CD1c-positive myeloid dendritic cell (primary cell): Measurements from ENCODE around the gene CDKL5.
A peak's percentile ranks its signal among the peaks of the same experiment; 100 is the strongest.

ENCODE experiments used
- DNase-seq: peaks from one replicate; pipeline ENCODE4 v3.0.0-alpha.2; 2016; ENCODE audit errors: extremely low spot score

CDKL5 gene

DNA sequence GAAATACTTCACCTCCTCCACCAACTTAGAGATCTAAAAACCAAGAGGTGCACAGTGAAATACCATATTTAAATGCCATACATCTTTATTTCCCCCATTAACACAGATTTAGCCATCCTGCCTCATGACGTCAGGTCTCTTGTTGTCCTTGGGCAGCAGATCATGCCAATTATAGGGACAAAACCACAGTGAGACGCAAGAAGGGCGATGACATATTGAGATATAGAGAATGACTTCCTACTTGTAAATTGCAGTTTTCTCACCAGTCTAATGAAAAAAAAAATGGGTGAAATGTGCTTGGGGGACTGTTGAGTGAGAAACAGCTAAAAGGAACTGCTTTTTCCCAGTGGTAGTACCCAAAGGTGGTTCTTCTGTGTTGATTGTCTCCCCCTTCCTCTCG, 222.2 kb downstream of the CDKL5 start:
- no peak for DNase-seq

DNA sequence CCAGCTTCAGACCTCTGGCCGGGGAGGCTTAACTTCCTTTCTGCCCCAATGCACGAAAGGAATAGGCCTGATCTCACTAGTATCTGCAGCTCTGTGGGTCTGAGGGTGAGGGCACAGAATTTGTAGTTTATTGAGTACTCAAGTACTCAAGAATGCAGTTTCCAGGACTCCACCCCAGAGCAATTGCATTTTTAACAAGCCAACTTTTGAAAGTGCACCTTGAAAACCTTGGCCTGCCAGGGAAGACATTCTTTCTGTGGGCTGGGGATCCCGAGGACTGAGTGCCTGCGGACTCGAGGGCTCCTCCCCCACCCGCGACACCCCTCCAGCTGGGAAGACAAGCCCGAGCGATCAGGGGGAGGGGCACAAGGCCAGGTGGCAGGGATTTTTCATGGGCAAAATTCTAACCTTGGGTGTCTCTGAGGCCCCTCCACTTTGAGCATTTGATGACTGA, 224.1 kb downstream of the CDKL5 start:
- DNase-seq: no peak

DNA sequence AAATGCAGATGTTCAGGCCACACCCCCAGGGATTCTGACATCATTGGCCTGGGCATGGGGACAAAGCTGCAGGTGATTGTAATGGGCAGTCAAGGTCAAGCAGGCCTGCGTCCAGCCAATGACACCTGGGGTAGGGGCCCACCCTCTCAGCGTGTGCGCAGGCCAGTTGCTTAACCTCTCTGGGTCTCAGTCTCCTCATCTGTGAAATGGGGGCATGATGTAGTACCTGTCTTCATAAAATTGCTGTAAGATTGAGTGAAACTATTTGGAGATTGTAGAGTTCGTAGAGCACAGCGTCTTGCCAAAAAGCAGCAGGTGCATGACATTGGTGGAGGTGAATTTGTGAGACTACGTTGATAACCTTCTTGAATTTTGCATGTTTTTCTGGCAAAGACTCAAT, 225.3 kb downstream of the CDKL5 start:
- no peak for DNase-seq

DNA sequence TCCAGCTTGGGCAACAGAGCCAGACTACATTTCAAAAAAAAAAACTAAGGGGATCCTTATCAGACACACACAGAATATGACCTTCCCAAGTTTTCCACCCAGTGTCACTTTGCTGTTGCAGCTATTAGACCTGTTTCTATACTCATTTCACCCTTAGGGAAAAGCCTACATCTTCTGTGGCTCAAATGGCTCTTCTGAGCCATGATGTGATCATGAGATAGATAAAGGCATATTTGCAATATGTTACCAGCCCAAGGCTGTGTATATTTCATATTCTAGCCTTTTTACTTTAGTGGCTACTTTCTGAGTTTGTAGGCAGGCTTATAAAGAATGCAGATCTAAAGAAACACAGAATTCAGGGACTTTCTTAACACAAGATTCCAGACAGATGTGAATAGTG, 227.2 kb downstream of the CDKL5 start:
- DNase-seq: no peak

DNA sequence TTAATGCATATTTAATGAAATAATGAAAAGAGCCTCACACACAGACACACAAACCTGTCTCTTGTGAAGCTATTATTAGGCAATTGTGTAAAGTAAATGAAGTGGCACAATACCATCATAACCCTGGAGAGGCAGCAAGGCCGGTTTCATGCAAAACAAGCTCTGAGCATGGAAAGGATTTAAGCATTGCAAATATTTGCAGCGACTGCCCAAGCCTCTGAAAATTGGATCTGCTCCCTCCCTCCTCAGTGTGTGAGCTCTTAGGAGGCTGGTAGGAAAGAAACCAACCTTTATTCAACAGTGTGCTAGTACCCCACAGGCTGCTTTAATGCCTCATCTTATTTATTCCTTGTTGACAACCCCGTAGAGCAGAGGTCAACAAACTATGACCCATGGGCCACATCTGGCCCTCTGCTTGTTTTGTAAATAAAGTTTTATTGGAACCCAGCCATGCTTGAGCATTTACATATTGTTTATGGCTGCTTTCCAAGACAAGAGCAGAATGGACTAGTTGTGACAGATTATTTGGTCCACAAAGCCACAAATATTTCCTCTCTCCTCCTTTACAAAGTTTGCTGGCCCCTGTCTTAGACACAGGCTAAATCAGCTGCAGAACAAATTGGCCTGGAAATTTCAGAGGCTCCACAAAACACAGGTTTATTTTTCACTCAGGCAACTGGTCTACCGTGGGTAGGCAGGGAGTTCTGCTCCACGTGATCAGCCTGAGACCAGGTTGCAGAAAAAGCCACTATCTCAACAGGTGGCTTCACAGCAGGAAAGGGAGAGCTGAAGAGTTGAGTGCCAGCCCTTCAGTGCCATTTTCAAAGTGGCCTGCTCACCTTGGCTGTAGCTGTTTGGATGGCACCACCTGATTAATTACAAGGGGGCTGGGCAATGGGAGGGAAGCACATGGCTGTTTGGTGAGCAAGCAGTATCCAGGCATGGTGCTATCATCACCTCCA, 229.7 kb downstream of the CDKL5 start:
- no peak for DNase-seq

DNA sequence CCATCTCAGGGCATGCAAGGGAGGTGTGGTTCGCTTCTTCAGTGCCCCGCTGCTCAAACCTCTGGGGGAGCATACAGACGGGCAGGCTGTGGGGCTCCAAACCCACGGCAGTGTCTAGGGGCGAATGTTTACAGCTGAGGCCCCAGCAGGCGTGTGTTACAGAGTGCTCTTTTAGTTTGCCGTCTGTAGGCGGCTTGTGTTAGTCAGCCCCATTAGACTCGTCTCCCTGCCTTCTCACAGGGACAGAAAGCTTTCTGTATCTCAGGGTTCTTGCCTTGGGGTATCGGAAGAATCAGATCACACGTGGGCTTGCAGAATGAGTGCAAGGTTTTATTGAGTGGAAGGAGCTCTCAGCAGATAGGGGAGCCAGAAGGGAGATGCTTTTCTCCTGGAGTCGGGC, 235.9 kb downstream of the CDKL5 start:
- no peak for DNase-seq

DNA sequence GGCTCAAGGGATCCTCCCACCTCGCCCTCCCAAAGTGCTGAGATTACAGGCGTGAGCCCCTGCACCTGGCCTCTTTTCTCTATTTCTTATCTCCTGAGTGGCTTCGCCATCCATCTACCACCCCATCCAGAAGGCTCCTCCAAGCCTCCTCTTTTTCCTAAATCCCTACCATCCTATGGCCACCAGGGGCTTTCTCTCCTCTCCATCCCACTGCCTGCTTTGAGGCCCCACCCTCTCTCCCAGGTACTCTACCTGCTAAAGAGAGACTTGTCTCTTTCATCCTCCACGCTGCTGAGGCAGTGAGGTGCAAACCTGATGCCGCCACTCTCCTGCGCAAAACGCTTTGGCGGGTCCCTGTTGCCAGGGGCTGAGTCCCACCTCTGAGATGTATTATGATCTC, 239.5 kb downstream of the CDKL5 start:
- no peak for DNase-seq

DNA sequence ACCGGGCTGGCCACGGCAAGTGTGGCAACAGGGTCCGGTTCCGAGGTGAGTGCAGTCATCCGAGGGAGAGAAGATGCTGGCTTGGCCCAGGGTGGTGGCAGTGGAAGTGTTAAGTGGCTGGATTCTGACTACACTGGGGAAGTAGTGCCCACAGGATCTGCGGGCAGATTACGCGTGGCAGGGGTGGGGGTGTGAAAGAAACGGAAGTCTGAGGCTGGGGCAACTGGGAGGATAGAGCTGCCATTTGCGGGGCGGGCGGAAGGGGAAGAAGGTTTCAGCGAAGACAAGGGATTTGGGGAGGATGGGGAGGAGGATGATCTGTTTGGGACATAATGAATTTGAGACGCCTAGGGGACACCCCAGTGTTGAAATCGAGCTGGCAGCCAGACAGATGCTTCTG, 241.2 kb downstream of the CDKL5 start:
- peak; percentile 54 for DNase-seq

DNA sequence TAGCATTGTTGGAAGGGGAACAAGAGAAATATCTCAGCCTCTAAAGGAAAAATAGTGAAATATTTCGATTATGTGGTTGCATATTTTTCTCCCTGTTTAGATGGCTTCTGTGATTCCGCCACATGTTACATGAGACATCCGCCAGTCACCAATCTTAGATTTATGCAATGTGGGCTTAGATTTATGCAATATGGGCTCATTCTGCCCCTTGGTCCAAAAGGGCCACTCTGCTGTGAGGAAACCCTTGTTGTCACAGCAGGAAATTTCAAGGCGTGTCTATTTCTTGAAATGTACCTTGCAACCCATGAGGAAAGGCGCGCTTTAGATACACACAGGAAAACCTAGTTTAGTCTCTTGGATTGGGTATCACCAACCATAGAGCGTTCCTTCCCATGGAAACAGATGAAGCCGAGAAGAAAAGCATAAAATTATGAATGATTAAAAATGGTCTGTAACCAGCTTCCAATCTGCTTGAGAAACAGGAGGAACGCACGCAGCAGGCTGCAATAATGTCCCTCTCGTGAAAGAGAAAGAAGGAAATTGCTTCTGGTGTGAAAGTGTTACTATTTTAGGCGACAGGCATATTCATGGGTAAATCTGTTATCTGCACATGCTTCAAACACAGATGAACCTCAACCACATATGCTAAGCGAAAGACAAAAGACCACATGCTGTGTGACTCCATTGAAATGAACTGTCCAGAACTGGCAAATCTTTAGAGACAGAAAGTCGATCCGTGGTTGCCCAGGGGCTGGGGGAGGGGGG, 242.8 kb downstream of the CDKL5 start:
- DNase-seq: no peak

DNA sequence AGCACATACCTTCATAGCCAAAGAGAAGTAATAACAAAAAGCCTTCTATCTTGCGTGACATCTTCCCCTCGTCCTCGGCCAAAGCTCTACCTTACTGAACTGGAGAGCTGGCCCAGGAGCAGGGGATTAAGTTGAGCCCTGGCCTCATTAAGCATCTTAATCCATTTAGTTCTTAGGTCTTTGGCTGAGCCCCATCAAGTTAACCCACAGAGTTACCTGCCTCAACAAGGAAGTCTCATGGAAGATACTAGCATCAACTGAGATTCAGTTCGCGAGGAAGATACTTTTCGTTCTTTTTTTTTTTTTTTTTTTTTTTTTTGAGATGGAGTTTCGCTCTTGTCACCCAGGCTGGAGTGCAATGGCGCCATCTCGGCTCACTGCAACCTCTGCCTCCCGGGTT, 246.6 kb downstream of the CDKL5 start, which contains the start of gene RS1:
TSS of gene RS1 (minus strand) at position 101 of the 400 bp plus-strand sequence. CDS start at position 61, 40 bp downstream.
- no peak for DNase-seq

DNA sequence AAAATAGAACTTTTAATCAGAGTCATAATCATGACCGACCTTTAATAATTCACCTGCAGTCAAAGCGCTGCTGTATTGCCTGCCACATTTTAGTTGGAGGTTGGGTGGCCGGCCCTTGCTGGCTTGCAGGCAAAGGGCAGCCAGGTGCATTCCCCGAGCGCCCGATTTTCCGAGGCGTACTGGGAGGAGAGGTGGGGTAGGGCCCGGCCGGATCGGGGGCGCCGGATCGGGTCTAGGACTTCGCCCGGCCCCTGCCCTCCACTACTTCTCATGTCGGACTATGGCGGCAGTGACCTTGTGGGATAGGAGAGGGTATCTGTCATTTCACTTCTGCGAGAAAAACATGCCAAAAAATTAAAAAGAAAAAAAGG, 249.0 kb downstream of the CDKL5 start:
- DNase-seq: no peak

DNA sequence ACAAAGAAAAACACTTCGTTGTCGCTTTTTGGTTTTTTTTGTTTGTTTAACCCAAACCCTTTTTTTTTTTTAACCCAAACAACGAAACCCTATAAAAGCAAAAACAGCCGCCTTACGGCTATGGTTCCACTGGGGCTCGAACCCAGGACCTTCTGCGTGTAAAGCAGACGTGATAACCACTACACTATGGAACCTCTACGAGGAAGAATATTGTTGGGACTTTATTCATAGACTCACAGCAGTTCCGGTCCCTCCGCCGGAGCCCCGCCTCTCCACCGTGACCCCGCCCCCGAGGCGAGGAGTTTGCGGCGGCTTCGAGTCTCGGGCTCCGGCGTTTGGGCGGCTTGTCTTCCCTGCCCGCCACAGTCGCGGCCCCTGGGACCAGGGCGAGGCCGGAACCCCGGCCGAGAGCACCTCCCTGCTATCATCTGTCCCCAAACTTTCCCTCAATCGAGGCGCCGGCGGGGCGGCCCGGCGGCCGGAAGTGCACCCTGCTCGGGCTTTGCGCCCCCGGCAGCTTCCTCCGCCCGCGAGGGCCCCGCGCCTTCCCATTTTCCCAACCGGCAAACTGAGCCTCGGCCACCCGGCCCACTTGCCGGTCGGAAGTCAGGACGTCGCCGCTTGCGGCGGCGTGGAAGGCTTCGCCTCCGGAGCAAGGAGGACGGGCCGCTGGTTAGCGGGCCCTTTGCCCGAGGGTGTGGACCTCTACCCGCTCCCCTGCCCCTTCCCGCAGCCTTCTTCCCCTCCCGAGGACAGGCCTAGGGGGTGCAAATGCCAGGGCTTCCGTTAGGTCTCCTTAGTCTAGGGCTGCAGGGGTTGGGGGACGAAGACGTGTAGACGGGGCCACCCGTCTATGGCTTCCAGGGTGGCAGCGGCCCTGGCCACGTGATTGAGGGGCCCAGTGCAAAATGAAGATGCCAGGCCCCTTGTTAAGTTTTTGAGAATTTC, 249.7 kb downstream of the CDKL5 start:
- peak; percentile 88 for DNase-seq

DNA sequence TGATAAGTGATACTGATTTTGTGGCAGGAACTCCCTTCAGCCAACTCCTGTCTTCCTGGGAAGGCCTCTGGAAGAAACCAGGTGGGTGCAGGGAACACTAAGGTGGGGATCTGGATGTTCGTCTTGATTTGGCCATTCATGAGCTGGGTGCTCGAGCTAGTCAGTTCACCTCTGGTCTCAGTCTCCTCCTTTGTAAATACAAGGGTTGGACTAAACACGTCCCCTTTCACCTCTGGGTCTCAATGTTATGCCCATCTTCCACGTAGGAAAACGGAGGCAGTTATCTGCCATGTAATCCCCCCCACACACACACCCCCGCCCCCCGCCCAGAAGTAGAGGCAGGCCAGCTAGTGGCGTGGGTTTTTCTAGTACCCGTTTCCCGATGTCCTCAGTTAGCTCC, 250.6 kb downstream of the CDKL5 start:
- no peak for DNase-seq

DNA sequence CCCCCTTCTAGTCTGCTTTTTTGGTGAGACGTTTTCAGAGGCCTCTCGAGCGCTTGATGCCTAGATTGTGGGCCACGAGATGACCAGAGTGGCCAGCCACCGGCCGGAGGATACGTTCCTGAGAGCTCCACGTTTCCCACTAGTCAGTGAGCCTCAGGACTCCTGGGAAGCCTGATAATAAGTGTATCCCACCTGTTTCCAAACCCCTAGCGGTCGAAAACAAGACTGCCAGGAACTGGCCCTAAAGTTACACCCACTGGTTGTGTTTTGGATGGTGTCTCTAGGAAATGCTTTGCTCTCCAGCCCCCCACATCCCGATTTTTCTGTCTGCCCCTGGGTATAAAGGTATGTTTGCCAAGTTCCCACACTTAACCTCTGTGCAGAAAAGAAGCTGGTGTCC, 251.1 kb downstream of the CDKL5 start:
- DNase-seq: no peak

DNA sequence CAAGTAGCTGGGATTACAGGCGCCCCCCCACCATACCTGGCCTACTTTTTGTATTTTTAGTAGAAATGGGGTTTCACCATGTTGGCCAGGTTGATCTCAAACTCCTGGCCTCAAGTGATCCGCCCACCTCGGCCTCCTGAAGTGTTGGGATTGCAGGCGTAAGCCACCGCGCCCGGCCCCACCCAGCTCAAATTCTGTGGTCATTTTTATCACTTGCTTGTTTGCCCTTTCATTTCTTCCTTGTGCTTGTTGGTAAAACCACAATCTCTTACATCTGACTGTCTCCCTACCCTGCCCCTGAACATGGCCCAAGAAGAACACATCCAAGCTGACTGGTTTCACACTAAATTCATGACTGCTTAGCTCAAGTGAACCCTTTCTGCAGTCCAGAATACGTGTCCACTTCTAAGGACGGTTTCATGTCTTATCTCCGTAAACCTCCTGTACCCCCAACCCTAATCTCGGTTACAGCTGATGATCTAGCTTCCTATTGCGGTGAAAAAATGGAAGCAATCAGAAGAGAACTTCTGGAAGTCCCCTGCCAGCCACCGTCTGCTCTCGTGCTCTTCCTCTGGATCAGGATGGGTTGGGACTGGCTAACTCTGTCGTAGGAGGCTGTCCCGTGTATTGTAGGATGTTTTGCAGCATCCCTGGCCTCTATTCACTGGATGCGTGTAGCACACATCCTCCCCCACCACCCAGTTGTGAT, 251.9 kb downstream of the CDKL5 start:
- DNase-seq: no peak

DNA sequence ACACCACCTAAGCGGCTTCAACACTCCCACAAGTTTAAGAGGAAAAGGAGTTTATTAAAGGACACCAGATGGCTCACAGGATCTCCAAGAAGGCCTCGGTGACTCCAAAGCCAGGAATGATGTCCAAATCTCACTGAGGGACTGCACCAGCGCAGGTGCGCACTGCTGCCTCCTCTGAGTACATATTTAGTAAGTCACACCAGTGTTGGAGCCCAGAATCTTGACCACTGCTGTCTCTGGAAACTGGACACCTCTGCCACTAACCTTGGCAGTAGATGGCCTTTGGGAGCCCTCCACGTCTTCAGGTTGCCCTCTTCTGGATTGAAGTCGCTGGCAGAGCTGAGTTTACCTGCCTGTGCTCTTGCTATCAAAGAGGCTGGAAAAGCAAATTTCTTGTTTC, 256.6 kb downstream of the CDKL5 start:
- no peak for DNase-seq

DNA sequence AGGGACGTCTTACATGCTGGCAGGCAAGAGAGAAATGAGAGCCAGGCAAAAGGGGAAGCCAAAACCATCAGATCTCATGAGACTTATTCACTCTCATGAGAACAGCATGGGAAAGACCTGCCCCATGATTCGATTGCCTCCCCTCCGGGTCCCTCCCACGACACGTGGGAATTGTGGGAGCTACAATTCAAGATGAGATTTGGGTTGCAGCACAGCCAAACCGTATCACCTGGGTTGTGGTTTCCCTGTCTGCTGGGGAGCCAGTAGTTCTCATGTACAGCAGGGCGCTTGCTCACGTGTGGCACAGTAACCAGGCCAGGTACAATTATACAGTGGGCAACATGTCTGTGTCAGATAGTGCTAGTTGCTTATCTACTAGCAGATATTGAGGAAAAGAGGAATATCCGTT, 257.6 kb downstream of the CDKL5 start:
- peak; percentile 9 for DNase-seq

DNA sequence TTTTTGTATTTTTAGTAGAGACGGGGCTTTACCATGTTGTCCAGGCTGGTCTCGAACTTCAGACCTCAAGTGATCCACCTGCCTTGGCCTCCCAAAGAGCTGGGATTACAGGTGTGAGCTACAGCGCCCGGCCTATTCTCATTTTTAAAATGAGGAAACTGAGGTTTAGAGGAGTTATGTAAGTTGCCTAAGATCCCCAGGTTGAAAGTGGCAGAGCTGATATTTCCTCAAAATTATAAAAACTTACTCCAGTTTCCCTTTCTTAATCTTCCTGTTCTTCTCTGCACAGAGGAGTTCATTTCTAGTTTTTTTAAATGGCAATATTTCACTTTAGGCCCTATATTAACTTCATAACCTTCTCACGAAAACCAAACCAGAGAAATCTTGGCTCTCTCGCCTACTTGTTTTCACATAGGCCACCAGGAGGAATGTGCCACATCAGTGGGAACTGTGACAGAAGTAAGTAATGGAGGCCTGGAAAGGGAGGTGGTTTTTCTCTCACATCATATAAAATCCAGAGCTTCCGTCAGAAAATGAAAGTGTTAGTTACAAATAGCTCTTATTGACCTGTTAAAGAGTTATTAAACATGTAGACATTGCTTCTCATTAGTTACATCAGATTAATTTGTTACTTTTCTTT, 262.6 kb downstream of the CDKL5 start:
- peak; percentile 39 for DNase-seq

DNA sequence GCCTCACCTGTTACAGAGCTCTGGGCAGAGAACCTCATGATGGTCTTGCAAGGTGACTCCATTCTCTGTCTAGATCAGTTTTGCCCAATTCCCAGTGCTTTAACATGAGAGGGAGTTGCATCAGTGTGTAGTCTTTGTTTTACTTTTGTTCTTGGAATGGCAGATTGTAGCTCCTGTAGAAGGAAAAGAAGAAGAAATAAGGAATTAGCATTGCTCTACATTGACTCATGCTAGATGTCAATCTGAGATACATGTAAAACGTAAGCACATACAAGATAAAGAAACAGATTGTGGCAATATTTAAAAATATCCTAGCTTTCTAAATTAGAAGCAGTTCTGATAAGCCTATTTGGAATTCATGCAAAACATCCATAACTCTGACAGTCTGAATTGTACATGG, 266.0 kb downstream of the CDKL5 start:
- DNase-seq: no peak

DNA sequence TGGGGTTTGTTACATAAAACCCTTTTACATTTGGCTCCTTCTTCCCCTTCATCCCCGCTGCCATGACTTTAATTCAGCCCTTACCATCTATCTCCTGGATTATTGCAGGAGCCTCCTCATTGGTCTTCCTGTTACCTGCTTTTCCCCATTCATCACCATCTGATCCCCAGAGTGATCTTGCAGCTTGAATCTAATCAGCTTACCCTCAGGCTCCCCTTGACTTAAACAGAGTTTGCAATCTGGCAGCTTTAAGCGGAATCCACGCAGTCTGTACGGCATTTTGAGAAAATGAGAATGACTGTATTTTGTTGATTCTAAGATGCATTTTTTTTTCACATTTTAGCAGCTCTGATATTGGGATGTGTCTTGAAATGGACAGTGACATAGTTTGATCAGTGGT, 267.1 kb downstream of the CDKL5 start:
- no peak for DNase-seq

DNA sequence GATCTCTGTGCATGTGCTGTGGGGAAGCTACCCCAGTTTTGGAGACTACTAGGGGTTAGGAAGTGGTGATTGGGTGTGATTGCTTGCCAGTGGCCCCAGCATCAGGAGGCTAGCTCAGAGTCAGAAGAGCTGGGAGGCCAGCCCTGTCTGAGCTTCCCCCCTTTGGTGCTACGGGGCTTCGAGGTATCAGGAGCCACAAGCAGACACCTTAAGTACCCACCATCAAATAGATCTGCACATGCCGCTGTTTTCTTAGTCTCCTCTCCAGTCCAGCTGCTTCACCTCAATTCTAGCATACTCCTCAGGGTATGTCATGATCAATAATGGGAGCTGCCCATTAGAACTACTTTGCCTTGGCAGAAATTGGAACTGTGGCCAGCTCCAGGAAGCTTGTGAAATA, 271.2 kb downstream of the CDKL5 start:
- no peak for DNase-seq
